WTC11 (cell line): ENCODE results near the gene ASS1.

Experiments used
- IRF2 ChIP-seq: sonication (generic); formaldehyde crosslinking; IDR thresholded peaks from 2 replicates; pipeline ENCODE4 v1.8.0; 2022; ENCODE audit warnings: low read depth, missing genetic modification reagents, borderline replicate concordance
- TF ChIP-seq, protein P1 (sequence below): fragments of 250-450 bp; sonication (Bioruptor Pico); conservative IDR thresholded peaks from 2 replicates; pipeline ENCODE4 v1.9.0; 2021; ENCODE audit warnings: mild to moderate bottlenecking

DNA sequence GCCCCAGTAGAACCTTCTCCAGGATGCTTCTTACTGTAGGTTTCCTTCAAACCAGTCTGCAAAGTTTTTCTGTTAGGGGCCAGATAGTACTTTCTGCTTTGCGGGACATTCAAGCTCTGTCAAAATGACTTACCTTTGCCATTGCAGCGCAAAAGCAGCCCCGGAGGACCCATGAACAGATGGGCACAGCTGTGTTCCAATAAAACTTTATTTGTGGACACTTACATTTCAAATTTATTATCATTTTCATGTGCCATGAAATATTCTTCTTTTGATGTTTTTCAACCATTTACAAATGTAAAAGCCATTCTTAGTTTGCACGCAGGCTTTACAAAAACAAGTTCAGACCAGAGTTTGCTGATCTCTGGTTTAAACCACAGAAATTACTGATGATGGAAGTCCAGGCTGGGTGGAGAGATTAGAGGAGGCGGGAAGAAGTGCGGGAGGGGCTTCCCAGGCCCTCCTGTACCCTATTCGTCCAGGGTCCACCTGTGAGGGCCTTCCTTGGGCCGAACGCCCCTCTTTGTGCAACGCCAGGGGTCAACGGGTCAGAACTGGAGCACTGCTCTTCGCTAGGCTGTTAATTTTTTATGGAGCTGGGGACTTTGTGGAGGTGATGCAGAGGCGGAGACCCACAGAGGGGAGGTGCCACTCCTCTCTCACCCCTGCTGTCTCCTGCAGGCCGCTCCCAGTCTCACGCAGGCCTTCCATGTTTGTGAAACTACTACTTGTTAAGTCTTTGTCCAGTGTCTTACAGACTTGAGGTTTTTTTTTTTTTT, 7.6 kb upstream of the ASS1 start:
- TF ChIP-seq, protein P1, sequence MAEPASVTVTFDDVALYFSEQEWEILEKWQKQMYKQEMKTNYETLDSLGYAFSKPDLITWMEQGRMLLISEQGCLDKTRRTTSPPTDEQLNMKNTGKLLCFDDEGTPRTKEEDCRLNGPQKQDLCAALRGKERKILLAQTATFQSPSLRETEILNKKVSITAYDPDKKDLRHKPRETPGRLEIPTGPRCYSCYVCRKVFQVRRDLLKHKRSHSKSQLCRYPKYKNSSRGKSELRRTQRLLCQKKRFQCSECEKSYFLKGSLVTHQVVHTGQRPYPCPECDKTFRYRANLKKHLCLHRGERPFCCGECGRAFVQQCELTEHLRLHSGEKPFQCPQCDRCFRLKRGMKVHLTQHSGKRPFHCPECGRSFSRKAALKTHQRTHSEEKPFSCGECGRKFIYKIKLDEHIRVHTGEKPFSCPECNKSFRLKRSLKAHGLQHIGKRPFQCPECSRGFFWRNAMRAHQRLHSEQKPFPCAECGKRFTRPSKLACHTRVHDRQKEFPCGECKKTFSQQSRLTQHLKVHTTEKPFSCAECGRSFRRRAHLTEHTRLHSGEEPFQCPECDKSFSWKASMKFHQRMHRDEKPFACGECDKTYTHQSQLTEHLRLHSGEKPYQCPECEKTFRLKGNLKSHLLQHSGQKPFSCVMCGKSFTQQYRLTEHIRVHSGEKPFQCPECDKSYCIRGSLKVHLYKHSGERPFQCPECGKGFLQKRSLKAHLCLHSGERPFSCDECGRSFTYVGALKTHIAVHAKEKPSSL (CRISPR knock-in tag), result no peak
- no peak for TF ChIP-seq IRF2 (CRISPR knock-in tag)
